HS-5 (cell line): ENCODE measurements around the gene INPP5D.
"Not testable (repeated sequence)": the region's sequence is repeated elsewhere in the genome, so short reads cannot be mapped to it uniquely, and the experiment has no call there.

Source experiments
- DNase-seq: peaks from one replicate; pipeline ENCODE4 v3.0.0-alpha.2; 2012; ENCODE audit warnings: low read depth

The INPP5D gene

GRCh38 chr2:233053928-233054784 is 6.0 kb upstream of the INPP5D start:
- no peak for DNase-seq

DNA sequence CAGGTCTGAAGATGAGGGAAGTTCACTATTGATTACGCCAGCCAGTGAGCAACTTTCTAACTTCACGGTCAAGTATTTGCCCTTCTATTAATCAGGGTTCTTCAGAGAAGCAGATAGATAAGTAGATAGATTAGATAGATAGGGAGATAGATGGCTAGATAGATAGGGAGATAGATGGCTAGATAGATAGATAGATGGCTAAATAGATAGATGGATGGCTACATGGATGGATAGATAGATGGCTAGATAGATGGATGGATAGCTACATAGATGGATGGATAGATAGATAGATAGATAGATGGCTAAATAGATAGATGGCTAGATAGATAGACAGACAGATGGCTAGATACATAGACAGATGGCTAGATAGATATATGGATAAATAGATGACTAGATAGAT is 4.8 kb upstream of the INPP5D start:
- no peak for DNase-seq

DNA sequence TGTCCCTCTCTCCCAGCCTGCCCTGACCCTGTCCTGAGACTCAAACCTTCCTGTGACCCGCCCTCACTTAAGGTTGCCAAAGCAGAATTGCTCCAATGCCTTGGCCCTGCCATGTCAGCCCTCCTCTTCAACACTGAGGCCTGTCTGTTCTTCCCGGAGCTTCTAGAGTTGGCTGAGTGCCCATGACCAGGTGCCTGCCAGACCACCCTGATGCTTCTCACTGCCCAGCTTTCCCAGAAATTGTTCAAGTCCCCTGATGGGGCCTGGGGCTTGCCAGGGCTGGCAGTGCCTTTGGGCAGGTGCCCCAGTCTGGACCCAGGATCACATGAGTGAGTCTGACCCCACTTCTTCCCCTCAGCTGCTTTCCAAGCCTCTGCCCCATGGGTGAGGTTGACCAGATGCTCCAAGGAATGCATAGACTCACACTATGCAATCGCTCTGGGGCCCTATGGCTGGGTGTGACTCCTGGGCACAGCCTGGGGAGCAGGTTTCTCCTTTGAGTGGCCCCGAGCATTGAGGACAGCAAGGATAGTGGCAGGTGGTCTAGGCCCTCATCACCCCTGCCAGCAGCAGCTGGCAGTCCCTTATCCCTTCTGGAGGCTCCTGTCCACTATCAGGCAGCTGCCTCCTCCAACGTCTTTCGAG is 3.1 kb upstream of the INPP5D start:
- no peak for DNase-seq

DNA sequence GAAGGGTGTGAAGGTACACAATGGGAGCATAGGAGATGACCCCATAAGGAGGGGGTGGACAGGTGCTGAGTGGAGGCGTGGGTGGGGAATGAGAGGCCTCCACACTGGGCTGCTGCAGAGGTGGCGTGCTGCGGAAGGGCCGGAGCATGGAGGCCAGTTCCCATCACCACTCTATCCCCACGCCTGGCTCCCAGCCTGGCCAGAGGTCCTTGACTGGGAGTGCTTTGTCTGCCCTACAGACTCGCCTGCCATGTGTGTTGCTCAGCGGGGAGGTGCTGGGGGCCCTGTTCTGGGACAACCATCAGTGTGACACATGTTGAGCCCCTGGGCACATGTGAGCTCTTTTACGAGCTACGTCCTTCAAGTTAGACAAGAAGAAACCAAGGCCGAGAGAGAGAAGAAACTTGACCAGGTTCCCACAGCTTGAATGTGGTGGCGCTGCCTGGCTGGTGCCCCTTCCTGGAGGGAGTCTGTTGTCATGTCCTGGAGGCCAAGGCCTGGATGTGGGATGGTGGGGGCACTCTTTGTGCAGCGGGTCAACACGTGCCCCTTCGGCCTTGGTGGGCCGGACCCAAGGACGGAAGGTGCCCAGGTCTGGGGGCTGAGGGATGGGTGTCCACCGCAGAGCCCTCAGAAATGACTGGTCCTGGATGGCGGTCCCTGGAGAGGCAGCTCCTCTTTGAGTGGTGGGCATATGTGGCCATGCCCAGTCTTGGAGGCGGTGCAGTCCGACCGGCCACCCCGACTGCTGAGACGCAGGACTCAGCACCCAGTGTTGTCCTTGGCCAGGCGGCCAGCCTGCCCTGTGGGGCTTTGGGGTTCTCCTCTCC is 1.2 kb upstream of the INPP5D start:
- no peak for DNase-seq

DNA sequence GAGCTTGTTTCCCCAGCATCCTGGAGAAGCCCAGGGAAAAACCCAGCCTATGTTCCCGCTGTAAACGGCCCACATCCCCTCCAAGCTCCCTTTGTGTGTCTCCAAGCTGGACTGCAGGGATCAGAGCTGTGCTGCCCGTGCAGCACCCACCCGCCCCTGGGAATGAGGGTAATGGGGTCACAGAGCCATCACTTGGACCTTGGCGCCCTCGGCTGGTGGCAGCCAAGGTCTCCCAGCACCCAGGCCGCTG is 670 bp upstream of the INPP5D start:
- DNase-seq, result no peak

DNA sequence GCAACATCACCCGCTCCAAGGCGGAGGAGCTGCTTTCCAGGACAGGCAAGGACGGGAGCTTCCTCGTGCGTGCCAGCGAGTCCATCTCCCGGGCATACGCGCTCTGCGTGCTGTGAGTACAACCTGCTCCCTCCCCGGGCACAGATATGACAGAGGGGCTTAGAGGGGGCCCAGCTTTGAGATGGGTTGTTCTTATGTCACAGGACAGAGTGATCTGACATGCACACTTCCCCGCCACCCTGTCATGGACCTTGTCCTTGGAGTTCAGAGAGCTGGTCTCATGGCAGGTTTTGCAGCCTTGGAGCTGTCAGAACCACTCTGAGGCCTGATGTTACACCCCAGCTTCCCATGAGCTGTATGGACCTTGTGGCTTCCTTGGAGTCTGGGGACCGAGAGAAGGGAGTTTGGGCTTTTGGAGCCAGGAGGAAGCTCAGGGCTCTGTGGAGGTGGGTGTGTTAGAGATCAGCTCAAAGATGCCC is 398 bp downstream of the INPP5D start:
- DNase-seq, result no peak

DNA sequence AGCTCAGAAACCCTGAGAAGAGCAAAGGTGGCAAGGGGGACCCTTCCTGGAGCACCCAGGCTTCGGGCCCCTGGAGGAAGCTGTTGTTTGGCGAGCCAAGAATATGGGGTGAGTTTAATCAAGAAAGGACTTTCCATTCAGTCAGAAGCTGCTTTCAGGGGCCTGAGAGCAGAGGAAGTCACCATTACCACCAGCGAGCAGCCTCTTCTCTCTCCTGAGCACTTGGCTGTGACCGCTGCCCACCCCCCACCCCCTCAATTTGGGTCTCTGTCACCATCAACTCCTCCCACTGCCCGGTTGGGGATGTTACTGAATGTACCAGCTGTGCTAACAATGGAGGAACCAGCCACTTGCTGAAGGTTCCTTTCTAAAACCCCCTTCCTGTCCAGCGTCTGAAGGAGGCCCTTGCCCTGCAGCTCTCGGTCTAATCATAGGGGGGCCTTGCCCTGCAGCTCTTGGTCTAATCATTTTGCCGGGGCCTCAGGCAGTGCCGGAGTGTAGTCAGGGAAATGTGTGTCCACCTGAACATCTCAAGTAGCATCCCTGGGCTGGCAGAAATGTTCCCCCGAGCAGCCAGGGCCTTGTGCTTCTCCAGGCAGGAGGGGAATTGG is 943 bp downstream of the INPP5D start:
- DNase-seq, result no peak

DNA sequence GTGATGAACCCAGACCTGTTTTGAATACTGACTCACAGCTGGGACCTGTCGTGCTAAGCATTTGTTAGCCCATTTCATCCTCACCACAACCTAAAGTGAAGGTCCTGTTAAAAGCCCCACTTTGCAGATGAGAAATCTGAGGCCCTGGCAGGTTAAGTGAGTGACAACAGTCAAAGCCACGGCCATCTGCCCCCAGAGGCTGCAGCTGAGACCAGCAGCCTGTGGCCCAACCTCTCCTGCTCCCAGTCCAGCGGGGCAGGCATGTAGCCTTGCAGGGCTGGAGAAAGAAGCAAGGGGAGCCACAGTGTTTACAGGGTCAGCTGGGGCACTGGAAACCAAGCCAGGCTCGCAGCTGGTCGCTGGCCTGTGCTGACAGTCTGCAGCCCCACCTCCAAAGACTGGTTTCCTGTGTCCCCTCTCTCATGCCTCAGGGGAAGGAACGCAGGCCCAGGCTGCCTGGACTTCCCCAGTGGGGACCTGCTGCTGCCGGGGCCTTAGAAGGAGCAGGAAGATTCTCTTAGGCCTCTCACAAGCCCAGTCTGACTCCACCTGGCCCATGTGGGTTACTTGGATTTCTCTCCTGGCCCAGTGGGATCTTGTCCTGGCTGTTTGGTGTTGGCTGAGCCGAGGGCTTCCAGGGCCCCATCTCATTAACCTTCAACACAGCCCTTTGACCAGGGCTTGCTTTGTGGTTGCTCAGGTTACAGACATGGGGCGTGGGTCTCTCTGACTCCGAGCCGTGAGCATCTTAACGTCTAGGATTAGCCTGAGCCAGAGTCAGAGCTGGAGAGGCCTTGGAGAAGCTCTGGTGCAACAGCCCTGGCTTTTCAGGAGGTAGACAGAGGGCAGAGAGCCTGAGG is 1.7 kb downstream of the INPP5D start:
- no peak for DNase-seq

DNA sequence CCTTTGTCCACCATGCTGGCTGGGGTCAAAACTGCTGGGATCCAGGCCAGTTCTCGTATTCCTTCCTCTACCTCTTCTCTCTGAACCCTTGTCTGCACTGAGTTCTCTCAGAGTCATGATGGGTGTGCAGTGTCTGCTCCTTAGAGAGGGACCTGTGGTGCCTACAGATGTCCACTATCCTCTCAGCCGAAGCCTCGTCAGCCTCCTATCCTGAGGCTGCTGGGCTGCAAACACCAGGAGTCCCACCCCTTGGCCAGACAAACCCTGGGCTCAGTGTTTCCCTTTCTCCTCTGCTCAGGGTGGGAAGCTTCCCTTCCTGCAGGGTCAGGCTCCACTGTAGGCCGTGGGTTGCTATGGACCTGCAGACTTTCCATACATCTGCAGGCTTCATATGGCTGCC is 2.3 kb downstream of the INPP5D start:
- no peak for DNase-seq

DNA sequence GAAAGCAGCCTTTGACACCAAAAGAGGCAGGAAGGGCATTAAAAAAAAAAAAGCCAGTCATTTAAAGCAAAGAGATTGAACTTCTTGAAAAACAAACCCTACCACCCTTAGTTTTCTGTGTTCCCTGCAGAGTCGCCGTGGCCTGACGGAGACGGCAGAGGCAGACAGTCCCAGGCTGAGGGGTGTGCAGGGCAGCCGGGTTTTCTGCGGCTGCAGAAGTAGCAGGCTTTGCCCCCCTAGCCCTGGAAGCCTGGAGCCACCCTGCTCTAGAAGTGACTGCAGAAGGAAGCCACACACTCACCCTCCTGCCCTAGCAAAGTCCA is 2.8 kb downstream of the INPP5D start:
- no peak for DNase-seq

GRCh38 chr2:233063269-233063975 is 3.3 kb downstream of the INPP5D start:
- DNase-seq, result no peak

- no peak for DNase-seq
Measured at GRCh38 chr2:233063976-233064411, 3.9 kb downstream of the INPP5D start.

DNA sequence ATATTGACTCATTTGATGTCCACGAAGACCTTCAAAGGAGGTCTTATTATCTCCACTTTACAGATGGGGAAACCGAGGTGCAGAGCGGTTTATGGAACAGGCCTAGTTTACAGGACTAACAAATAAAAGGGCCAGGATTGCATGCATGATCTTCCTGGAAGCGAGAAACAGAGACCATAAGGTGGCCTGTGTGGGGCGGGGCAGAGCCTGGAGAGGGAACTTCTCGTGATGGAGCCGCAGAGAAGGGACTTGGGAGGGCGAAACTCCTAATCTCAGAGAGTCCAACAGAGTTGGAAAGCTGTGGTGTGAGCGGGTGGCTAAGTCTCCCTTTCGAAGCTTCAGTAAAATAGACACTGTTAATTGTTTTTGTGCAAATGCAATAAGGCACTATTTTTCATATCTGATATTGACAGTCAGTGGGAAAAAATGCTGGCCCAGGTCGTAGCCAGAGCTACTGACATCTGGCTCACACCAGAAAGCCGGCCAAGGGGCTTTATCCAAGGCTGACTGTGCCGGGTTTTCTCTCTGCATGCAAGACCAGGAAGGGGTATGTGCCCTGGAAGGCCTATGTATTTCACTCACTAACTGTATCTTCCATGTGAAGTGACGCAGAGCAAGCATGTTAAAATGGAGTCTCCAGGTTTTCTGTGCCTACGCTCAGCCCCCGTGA is 4.5 kb downstream of the INPP5D start:
- no peak for DNase-seq

GRCh38 chr2:233065200-233065589 is 5.1 kb downstream of the INPP5D start:
- not testable (repeated sequence) for DNase-seq

DNA sequence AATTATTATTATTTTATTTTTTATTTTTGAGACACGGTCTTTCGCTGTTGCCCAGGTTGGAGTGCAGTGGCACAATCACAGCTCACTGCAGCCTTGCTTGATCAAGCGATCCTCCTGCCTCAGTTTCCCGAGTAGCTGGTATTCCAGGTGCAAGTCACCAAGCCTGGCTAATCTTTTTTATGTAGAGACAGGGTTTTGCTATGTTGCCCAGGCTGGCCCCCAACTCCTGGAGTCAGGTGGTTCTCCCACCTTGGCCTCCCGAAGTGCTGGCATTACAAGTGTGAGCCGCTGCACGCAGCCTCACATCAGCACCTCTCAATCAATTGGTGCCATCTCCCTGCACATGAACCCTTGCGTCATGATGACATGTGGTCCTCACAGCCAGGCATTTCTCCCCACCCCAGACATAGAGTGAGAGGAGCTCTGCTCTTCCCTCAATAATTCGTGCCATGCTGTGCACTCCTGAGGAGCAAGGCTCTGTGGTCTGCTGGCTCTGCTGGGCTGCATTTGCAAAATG is 5.9 kb downstream of the INPP5D start:
- DNase-seq, result no peak

DNA sequence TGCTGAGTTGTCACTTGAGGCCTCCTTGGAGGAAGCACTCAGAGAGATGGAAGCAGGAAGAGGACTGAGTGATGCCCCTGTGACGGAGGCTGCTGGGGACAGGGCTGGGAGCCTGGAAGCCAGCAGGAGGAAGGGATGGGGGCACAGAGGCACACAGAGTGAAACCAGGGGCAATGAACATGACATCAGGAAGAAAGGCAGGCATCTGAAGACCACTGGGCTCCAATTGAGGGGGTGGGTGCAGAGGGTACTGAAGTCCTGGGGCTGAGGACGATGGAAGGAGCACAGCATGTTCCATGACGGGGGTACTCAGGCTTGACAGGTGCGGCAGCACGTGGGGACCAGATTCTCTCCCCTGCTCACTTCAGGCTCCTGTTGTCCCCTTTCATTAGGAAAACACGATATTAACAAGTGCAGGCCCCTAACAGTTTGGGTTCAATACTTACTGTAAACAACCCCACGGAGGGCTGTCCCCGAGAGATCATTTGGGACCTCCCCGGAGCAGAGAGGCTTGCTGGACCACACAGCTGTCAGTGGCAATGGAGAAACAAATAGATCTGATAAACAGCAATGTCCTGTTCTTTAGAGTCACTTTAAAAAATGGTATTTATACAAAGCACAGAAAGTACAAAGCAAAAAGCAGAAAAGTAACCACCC is 8.7 kb downstream of the INPP5D start:
- DNase-seq, result no peak

DNA sequence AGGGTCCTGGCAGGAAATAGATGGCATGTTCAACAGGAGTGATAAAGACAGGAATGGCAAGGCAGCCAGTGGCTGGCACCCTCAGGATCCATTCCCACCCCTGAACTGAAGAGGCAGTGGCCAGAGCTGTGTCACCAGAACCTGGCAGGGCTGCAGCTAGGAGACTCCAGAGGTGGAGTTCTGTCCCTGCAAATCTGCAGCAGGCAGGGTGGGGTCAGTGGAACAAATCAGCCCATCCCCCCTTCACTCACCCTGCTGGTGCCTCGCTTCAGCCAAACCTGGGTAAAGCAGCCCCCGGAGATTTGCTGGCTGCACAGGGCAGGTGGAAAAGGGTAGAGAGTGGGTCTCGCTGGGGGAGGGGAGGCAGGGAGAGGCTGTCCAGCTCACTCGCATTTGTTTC is 12.7 kb downstream of the INPP5D start:
- no peak for DNase-seq

GRCh38 chr2:233074106-233074505 is 14.0 kb downstream of the INPP5D start:
- DNase-seq, result no peak

- no peak for DNase-seq
Measured at GRCh38 chr2:233075141-233075965, 15.2 kb downstream of the INPP5D start.
